Measurements from ENCODE around the gene WDR86. TPM values are rescaled to one million over a fixed set of nuclear protein-coding genes. Genes with fewer than 3 reads are reported as not detected.

The WDR86 gene
- polyA plus RNA-seq, 4 donors = 1.1 to 4.3 (median 1.8) TPM; not detected in 1

DNA sequence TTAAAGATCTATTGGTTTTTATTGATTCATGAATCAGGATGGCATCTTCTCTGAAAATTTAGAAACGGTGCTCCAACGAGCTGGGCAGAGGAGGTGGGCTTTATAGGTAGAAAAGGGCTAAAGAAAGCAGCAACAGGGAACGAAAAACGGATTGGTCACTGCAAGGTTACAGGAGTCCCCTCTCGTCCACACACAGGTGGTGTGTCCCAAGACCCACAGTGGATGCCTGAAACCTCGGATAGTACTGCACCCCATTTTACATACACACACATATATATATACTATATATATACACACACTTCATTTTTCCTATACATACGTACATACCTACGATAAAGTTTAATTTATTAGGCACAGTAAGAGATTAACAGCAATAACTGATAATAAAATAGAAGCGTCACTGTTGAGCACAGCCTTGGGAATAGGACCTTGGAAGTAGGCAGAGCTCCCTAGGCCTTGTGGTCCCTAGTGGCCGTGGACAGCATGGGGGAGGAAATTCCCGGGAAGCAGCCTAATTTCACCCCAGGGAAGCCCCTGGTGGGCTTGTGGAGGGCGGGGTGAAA is 69.0 kb downstream of the WDR86 start:
- H3K27me3 ChIP-seq (ENCODE audit: control insufficient read depth in 3 of 3, insufficient read depth in 3 of 3, low read length in 3 of 3) = peaks cover 0 to 2% (median 0%) of the 10 kb centered on the region in 3 donors
- H3K36me3 ChIP-seq (ENCODE audit: control insufficient read depth in 3 of 3, insufficient read depth in 2 of 3, low read depth in 1 of 3, low read length in 3 of 3) = peaks cover 0 to 10% (median 3%) of the 10 kb centered on the region in 3 donors
- no peaks in the 10 kb centered on the region for H3K9me3 ChIP-seq (ENCODE audit: control insufficient read depth in 2 of 2, insufficient read depth in 1 of 2, low read depth in 1 of 2, low read length in 1 of 2)
- 45 to 61% (median 56%) methylated on average over 12 of the region's 12 CpGs for WGBS, 3 donors
- peak overlapping the region in 2 of 3 donors; percentile 7 to 38 for H3K4me3 ChIP-seq (ENCODE audit: low read depth in 1 of 3, low read length in 3 of 3)
- peak overlapping the region; percentile 47 to 83 (median 52) for H3K27ac ChIP-seq (ENCODE audit: low read depth in 1 of 3, low read length in 2 of 3)
- no peak for FAIRE-seq
- peak in 1 of 2 donors; percentile 68 for DNase-seq
- H3K4me1 ChIP-seq (ENCODE audit: control insufficient read depth in 3 of 3, insufficient read depth in 2 of 3, low read depth in 1 of 3, low read length in 2 of 3) = peaks cover 3 to 14% (median 3%) of the 10 kb centered on the region in 3 donors

DNA sequence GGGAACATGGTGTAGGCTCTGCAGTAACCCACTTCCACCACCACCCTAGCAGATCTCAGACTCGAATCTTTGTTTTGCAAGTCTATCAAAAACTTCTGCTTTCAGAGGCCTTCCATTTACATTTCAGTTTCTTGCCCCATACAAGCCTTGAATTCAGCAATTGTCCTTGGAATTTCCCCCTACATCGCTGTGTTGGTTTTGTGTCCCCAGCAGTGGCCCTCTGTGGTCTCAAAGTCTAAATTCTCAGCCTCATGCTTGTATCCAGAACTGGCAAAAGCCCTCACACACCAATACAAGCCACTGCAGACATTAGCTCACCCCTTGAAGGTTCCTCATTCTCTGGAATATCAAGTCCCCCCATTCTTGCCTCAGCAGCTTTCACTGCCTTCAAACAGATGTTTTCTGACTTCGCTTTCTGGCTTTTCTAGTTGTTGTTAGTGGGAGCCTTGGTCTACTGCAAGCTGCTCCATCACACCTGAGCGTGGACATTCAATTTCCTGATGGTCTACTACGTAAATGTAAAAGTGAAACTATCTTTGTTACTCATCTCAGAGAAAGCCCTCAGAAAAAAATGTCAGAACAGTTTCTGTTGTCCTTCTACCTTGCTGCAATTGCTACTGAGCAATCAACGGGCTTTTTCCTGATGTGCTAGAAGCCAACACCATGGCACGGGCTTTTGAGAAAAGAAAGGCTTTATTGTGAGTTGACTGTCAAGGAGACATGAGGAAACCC is 70.0 kb downstream of the WDR86 start:
- Histone ChIP-seq H3K9me3 (ENCODE audit: control insufficient read depth in 2 of 2, insufficient read depth in 1 of 2, low read depth in 1 of 2, low read length in 1 of 2) (no peaks in the 10 kb centered on the region), H3K27ac (ENCODE audit: low read depth in 1 of 3, low read length in 2 of 3) (peak overlapping the region in 2 of 3 donors; percentile 60 to 80), H3K4me3 (ENCODE audit: low read depth in 1 of 3, low read length in 3 of 3) (no peak overlapping the region), H3K36me3 (ENCODE audit: control insufficient read depth in 3 of 3, insufficient read depth in 2 of 3, low read depth in 1 of 3, low read length in 3 of 3) (peaks cover 0 to 9% (median 3%) of the 10 kb centered on the region in 3 donors), H3K27me3 (ENCODE audit: control insufficient read depth in 3 of 3, insufficient read depth in 3 of 3, low read length in 3 of 3) (peaks cover 0 to 2% (median 0%) of the 10 kb centered on the region in 3 donors), H3K4me1 (ENCODE audit: control insufficient read depth in 3 of 3, insufficient read depth in 2 of 3, low read depth in 1 of 3, low read length in 2 of 3) (peaks cover 3 to 10% (median 3%) of the 10 kb centered on the region in 3 donors)
- FAIRE-seq (no peak), DNase-seq (peak in 1 of 2 donors; percentile 41)
- 36 to 47% (median 42%) methylated on average over 7 of the region's 7 CpGs for WGBS, 3 donors

- Histone ChIP-seq H3K9me3 (ENCODE audit: control insufficient read depth in 2 of 2, insufficient read depth in 1 of 2, low read depth in 1 of 2, low read length in 1 of 2) (no peaks in the 10 kb centered on the region), H3K36me3 (ENCODE audit: control insufficient read depth in 3 of 3, insufficient read depth in 2 of 3, low read depth in 1 of 3, low read length in 3 of 3) (peaks cover 0 to 5% (median 3%) of the 10 kb centered on the region in 3 donors), H3K27me3 (ENCODE audit: control insufficient read depth in 3 of 3, insufficient read depth in 3 of 3, low read length in 3 of 3) (peaks cover 0 to 2% (median 0%) of the 10 kb centered on the region in 3 donors), H3K4me1 (ENCODE audit: control insufficient read depth in 3 of 3, insufficient read depth in 2 of 3, low read depth in 1 of 3, low read length in 2 of 3) (peaks cover 3 to 10% (median 3%) of the 10 kb centered on the region in 3 donors), H3K4me3 (ENCODE audit: low read depth in 1 of 3, low read length in 3 of 3) (no peak overlapping the region), H3K27ac (ENCODE audit: low read depth in 1 of 3, low read length in 2 of 3) (no peak overlapping the region)
- no peak for DNase-seq
- WGBS, 3 donors = 97 to 99% (median 98%) methylated on average over 3 of the region's 3 CpGs
- no peak for FAIRE-seq
Observed at GRCh38 chr7:151338809-151339208, 71.0 kb downstream of the WDR86 start.

DNA sequence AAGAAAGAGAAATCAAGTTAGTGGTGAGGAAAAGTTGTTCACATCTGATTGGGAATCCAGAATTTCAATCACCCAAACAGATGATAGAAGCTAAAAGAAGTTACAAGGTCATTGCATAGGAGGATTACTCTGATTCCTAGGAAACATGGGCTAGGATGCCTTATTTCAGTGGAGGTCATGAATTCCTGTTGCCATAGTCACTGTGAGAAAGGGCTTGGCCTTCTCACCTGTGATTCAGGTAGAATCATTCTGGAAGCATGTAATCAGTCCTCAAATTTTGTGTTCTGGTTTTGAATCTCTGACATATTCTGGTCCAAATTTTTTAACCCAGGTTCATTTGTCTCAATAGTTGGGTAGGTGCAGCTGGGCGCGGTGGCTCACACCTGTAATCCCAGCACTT is 72.5 kb downstream of the WDR86 start:
- Histone ChIP-seq H3K27me3 (ENCODE audit: control insufficient read depth in 3 of 3, insufficient read depth in 3 of 3, low read length in 3 of 3) (peaks cover 0 to 2% (median 0%) of the 10 kb centered on the region in 3 donors), H3K4me3 (ENCODE audit: low read depth in 1 of 3, low read length in 3 of 3) (no peak overlapping the region), H3K27ac (ENCODE audit: low read depth in 1 of 3, low read length in 2 of 3) (no peak overlapping the region), H3K36me3 (ENCODE audit: control insufficient read depth in 3 of 3, insufficient read depth in 2 of 3, low read depth in 1 of 3, low read length in 3 of 3) (no peaks in the 10 kb centered on the region), H3K9me3 (ENCODE audit: control insufficient read depth in 2 of 2, insufficient read depth in 1 of 2, low read depth in 1 of 2, low read length in 1 of 2) (no peaks in the 10 kb centered on the region), H3K4me1 (ENCODE audit: control insufficient read depth in 3 of 3, insufficient read depth in 2 of 3, low read depth in 1 of 3, low read length in 2 of 3) (peaks cover 0 to 4% (median 3%) of the 10 kb centered on the region in 3 donors)
- WGBS, 3 donors = 97 to 100% (median 98%) methylated on average over 2 of the region's 2 CpGs
- FAIRE-seq = no peak
- no peak for DNase-seq

DNA sequence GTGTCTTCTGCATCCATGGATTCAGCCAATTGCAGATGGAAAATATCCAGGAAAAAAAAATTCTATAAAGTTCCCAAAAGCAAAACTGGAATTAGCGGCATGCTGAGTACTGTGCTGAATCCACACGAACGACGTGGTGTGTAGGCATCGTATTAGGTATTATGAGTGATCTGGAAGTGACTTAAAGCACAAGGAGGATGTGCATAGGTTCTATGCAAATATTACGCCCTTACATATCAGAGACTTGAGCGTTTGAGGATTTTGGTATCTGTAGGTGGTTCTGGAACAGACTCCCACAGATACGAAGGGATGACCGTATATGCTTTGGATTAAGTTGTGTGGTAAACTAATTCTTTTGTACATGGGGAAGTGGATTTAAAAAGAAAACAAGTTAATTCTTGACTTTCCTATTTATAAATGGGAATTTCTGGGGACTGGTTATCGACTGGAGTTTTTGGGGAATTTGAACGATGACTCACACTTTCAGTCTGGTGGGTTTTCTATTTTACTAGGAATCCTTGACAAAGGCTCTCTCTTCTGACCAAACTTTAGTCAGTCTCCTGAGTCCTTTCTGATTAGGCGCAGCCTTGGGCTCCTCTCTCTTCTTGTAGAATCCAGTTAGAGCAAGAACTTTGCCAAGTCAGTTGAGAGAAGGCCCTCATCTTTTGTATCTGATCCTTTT is 73.7 kb downstream of the WDR86 start:
- H3K4me1 ChIP-seq (ENCODE audit: control insufficient read depth in 3 of 3, insufficient read depth in 2 of 3, low read depth in 1 of 3, low read length in 2 of 3) = peaks cover 0 to 3% (median 2%) of the 10 kb centered on the region in 3 donors
- DNase-seq (no peak), FAIRE-seq (no peak)
- WGBS, 3 donors = 75 to 91% (median 82%) methylated on average over 12 of the region's 12 CpGs
- H3K27ac ChIP-seq (ENCODE audit: low read depth in 1 of 3, low read length in 2 of 3) = no peak overlapping the region
- no peak overlapping the region for H3K4me3 ChIP-seq (ENCODE audit: low read depth in 1 of 3, low read length in 3 of 3)
- no peaks in the 10 kb centered on the region for H3K36me3 ChIP-seq (ENCODE audit: control insufficient read depth in 3 of 3, insufficient read depth in 2 of 3, low read depth in 1 of 3, low read length in 3 of 3)
- peaks cover 0 to 2% (median 0%) of the 10 kb centered on the region in 3 donors for H3K27me3 ChIP-seq (ENCODE audit: control insufficient read depth in 3 of 3, insufficient read depth in 3 of 3, low read length in 3 of 3)
- no peaks in the 10 kb centered on the region for H3K9me3 ChIP-seq (ENCODE audit: control insufficient read depth in 2 of 2, insufficient read depth in 1 of 2, low read depth in 1 of 2, low read length in 1 of 2)

DNA sequence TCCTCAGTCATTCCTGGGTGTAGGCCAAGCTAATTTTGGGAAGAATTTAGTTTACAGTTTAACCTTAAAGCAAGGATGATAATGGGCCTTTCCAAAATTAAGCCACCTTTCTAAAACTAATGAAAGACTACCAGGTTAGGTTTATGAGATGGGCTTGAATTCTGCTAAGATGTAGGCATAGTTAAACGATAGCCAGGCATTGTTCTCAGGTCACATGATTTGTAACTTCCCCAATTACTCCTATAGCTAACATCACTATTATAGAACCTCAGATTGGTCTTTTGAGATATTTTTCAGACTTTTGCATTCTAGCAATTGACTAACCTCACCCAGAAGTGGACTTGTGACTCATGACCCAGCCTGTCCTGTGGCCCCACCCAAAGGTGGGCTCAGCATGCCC is 75.2 kb downstream of the WDR86 start:
- WGBS, 3 donors = 40 to 56% (median 53%) methylated on average over 1 of the region's 1 CpG
- no peak for FAIRE-seq
- Histone ChIP-seq H3K36me3 (ENCODE audit: control insufficient read depth in 3 of 3, insufficient read depth in 2 of 3, low read depth in 1 of 3, low read length in 3 of 3) (no peaks in the 10 kb centered on the region), H3K9me3 (ENCODE audit: control insufficient read depth in 2 of 2, insufficient read depth in 1 of 2, low read depth in 1 of 2, low read length in 1 of 2) (no peaks in the 10 kb centered on the region), H3K27me3 (ENCODE audit: control insufficient read depth in 3 of 3, insufficient read depth in 3 of 3, low read length in 3 of 3) (peaks cover 0 to 2% (median 0%) of the 10 kb centered on the region in 3 donors), H3K4me3 (ENCODE audit: low read depth in 1 of 3, low read length in 3 of 3) (no peak overlapping the region), H3K4me1 (ENCODE audit: control insufficient read depth in 3 of 3, insufficient read depth in 2 of 3, low read depth in 1 of 3, low read length in 2 of 3) (no peaks in the 10 kb centered on the region), H3K27ac (ENCODE audit: low read depth in 1 of 3, low read length in 2 of 3) (no peak overlapping the region)
- DNase-seq = no peak

Other genes with a start within 250 kb of the WDR86 start
- under 1 TPM in 1 of 4 donors, not detected in 3; 0.06 TPM for gene GBX1, start 242.3 kb downstream of the WDR86 start, polyA plus RNA-seq
- not detected for gene ASB10, start 222.8 kb downstream of the WDR86 start, polyA plus RNA-seq
- gene H2BK1, start 199.6 kb downstream of the WDR86 start, polyA plus RNA-seq = not detected
- 10 to 100 TPM; 11.0 to 23.7 (median 13.5) TPM for gene ABCF2, start 182.8 kb downstream of the WDR86 start, polyA plus RNA-seq
- 10 to 100 TPM; 11.6 to 27.2 (median 18.1) TPM for gene CHPF2, start 177.6 kb downstream of the WDR86 start, polyA plus RNA-seq
- 10 to 100 TPM in 2 of 4 donors, 1 to 10 TPM in 1, under 1 TPM in 1; 0.89 to 16.0 (median 10.3) TPM for gene SMARCD3, start 161.3 kb downstream of the WDR86 start, polyA plus RNA-seq
- 10 to 100 TPM; 37.4 to 70.8 (median 56.7) TPM for gene NUB1, start 68.2 kb downstream of the WDR86 start, polyA plus RNA-seq
- gene CRYGN, start 30.1 kb upstream of the WDR86 start, polyA plus RNA-seq = under 1 TPM in 2 of 4 donors, not detected in 2; 0.06 to 0.07 TPM
- gene RHEB, start 109.9 kb upstream of the WDR86 start, polyA plus RNA-seq = 10 to 100 TPM; 54.4 to 84.6 (median 64.4) TPM

Data from small intestine (tissue), 7 donors.